Epithelial cell of proximal tubule (primary cell): ENCODE results near the gene OSBP2. TPM values are rescaled to one million over a fixed set of nuclear protein-coding genes. Genes with fewer than 3 reads are reported as not detected.

Experiments used
- DNase-seq: peaks from one replicate; pipeline ENCODE4 v3.0.0-alpha.2; 2011; ENCODE audit warnings: low read depth
- H3K4me3 ChIP-seq: 2 replicates; pipeline ENCODE4 v1.5.1; 2011; ENCODE audit warnings: low read depth, mild to moderate bottlenecking, low read length
- CTCF ChIP-seq: conservative IDR thresholded peaks from 2 replicates; pipeline ENCODE4 v1.5.1; 2012; ENCODE audit warnings: low read depth, mild to moderate bottlenecking, low read length
- total RNA-seq: library from RNA; depleted of rRNA; stranded (reverse); fragments of >200 nt; gene quantifications from 2 replicates; pipeline ENCODE4 v1.2.3, GENCODE V29; 2015

Gene OSBP2
- total RNA-seq, 1 donor from 2014 or later, result 1.3 TPM

GRCh38 chr22:30921108-30921507 is 226.4 kb downstream of the OSBP2 start:
- TF ChIP-seq CTCF, result no peak
- H3K4me3 ChIP-seq, result peak overlapping the region; percentile 47
- no peak for DNase-seq

- no peak for TF ChIP-seq CTCF
- H3K4me3 ChIP-seq, result peak overlapping the region; percentile 47
- DNase-seq, result no peak
Observed at GRCh38 chr22:30922151-30922611, 227.5 kb downstream of the OSBP2 start.

GRCh38 chr22:30923168-30923900 is 228.7 kb downstream of the OSBP2 start:
- no peak for TF ChIP-seq CTCF
- no peak for DNase-seq
- no peak overlapping the region for H3K4me3 ChIP-seq

- no peak for DNase-seq
- H3K4me3 ChIP-seq, result no peak overlapping the region
- no peak for TF ChIP-seq CTCF
Observed at GRCh38 chr22:30925667-30926066, 231.0 kb downstream of the OSBP2 start.

- no peak overlapping the region for H3K4me3 ChIP-seq
- DNase-seq, result no peak
- no peak for TF ChIP-seq CTCF
Observed at GRCh38 chr22:30926706-30927105, 232.0 kb downstream of the OSBP2 start.

GRCh38 chr22:30927806-30928205 is 233.1 kb downstream of the OSBP2 start:
- TF ChIP-seq CTCF, result no peak
- no peak for DNase-seq
- no peak overlapping the region for H3K4me3 ChIP-seq

GRCh38 chr22:30928401-30928800 is 233.7 kb downstream of the OSBP2 start:
- DNase-seq, result no peak
- no peak overlapping the region for H3K4me3 ChIP-seq
- TF ChIP-seq CTCF, result no peak
